ENCODE results near the gene SUPT3H.

DNA sequence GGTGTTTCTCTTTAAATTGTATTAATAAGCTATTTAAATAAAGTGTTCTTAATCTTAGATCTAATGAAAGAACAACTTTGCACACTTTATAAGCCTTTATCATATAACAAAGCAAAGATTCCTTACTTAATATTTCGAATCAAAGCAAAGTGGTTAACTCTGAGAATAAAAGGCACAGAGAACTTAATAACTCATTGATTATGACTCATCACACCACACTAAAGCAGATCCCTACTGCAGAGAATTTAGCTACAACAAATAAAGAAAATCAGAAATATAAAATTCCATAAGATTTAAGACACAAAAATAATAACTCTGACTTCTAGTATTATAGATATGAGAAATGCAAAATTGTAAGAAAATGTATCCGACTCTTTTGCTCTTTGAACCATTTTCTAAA is 185.2 kb downstream of the SUPT3H start:
- no peak for TF ChIP-seq FOXM1 (IDR thresholded peaks at IDR 0.05; ENCODE audit: borderline replicate concordance, low read depth)
- TF ChIP-seq EGR1 (IDR thresholded peaks at IDR 0.05) = no peak
- TF ChIP-seq YY1 (IDR thresholded peaks at IDR 0.05; ENCODE audit: low read depth) = no peak
- TF ChIP-seq ZBTB7A (IDR thresholded peaks at IDR 0.05; ENCODE audit: low read depth) = no peak
- no peak for TF ChIP-seq NFIC (IDR thresholded peaks at IDR 0.05)
- no peak for TF ChIP-seq RAD21 (IDR thresholded peaks at IDR 0.05; ENCODE audit: low read depth)
- no peak for TF ChIP-seq TEAD4 (IDR thresholded peaks at IDR 0.05)
- no peak for TF ChIP-seq MAX (IDR thresholded peaks at IDR 0.05)
- no peak for TF ChIP-seq TCF12 (IDR thresholded peaks at IDR 0.05; ENCODE audit: low read depth)
- no peak for TF ChIP-seq EP300 (IDR thresholded peaks at IDR 0.05; ENCODE audit: borderline replicate concordance)
